ENCODE measurements around the gene CGNL1.

CGNL1 gene

GRCh38 chr15:57356636-57357035, 19.7 kb upstream of the CGNL1 start:
- DNase-seq, result no peak
- H3K4me3 ChIP-seq (ENCODE audit: low read depth in 1 of 2, low read length in 2 of 2), result no peak overlapping the region

GRCh38 chr15:57357799-57358198, 18.5 kb upstream of the CGNL1 start:
- Histone ChIP-seq H2AFZ (ENCODE audit: low read depth, low read length) (no peak overlapping the region), H3K4me2 (ENCODE audit: insufficient read depth, low read length) (no peak overlapping the region), H3K27ac (ENCODE audit: low read length) (no peak overlapping the region), H3K27me3 (ENCODE audit: insufficient read depth, low read length, poor library complexity) (peaks cover 6% of the 10 kb centered on the region), H3K79me2 (ENCODE audit: insufficient read depth, low read length) (no peaks in the 10 kb centered on the region), H3K9me3 (ENCODE audit: insufficient read depth, low read length, severe bottlenecking) (no peaks in the 10 kb centered on the region), H3K9ac (ENCODE audit: low read depth, low read length) (no peak overlapping the region), H3K36me3 (ENCODE audit: insufficient read depth, low read length) (no peaks in the 10 kb centered on the region), H3K4me3 (ENCODE audit: low read depth in 1 of 2, low read length in 2 of 2) (no peak overlapping the region), H4K20me1 (ENCODE audit: insufficient read depth, low read length) (no peaks in the 10 kb centered on the region), H3K4me1 (ENCODE audit: insufficient read depth, low read length) (no peaks in the 10 kb centered on the region)
- ATAC-seq (ENCODE audit: insufficient read depth, low read depth) (no peak), DNase-seq (no peak)
- no peak for TF ChIP-seq EZH2 (IDR thresholded peaks at IDR 0.05; ENCODE audit: borderline replicate concordance, low read depth, low read length, severe bottlenecking)
- no peak for TF ChIP-seq CTCF (IDR thresholded peaks at IDR 0.05; ENCODE audit: borderline replicate concordance, extremely low read depth, low read length, poor library complexity, severe bottlenecking)

More at GRCh38 chr15:57356636-57357035, 19.7 kb upstream of the CGNL1 start:
- Histone ChIP-seq H3K27ac (ENCODE audit: low read length) (no peak overlapping the region), H3K9me3 (ENCODE audit: insufficient read depth, low read length, severe bottlenecking) (no peaks in the 10 kb centered on the region), H2AFZ (ENCODE audit: low read depth, low read length) (no peak overlapping the region), H4K20me1 (ENCODE audit: insufficient read depth, low read length) (no peaks in the 10 kb centered on the region), H3K27me3 (ENCODE audit: insufficient read depth, low read length, poor library complexity) (peaks cover 6% of the 10 kb centered on the region), H3K4me2 (ENCODE audit: insufficient read depth, low read length) (no peak overlapping the region), H3K4me1 (ENCODE audit: insufficient read depth, low read length) (no peaks in the 10 kb centered on the region), H3K36me3 (ENCODE audit: insufficient read depth, low read length) (no peaks in the 10 kb centered on the region), H3K9ac (ENCODE audit: low read depth, low read length) (no peak overlapping the region), H3K79me2 (ENCODE audit: insufficient read depth, low read length) (no peaks in the 10 kb centered on the region)
- TF ChIP-seq EZH2 (IDR thresholded peaks at IDR 0.05; ENCODE audit: borderline replicate concordance, low read depth, low read length, severe bottlenecking), result no peak
- TF ChIP-seq CTCF (IDR thresholded peaks at IDR 0.05; ENCODE audit: borderline replicate concordance, extremely low read depth, low read length, poor library complexity, severe bottlenecking), result no peak
- no peak for ATAC-seq (ENCODE audit: insufficient read depth, low read depth)

- TF ChIP-seq CTCF (IDR thresholded peaks at IDR 0.05; ENCODE audit: borderline replicate concordance, extremely low read depth, low read length, poor library complexity, severe bottlenecking) (no peak), EZH2 (IDR thresholded peaks at IDR 0.05; ENCODE audit: borderline replicate concordance, low read depth, low read length, severe bottlenecking) (no peak)
- no peaks in the 10 kb centered on the region for H4K20me1 ChIP-seq (ENCODE audit: insufficient read depth, low read length)
- no peak for ATAC-seq (ENCODE audit: insufficient read depth, low read depth)
Measured at GRCh38 chr15:57358571-57358970, 17.7 kb upstream of the CGNL1 start.

GRCh38 chr15:57363661-57364060, 12.6 kb upstream of the CGNL1 start:
- Histone ChIP-seq H3K4me3 (ENCODE audit: low read depth in 1 of 2, low read length in 2 of 2) (no peak overlapping the region), H3K27ac (ENCODE audit: low read length) (no peak overlapping the region), H2AFZ (ENCODE audit: low read depth, low read length) (no peak overlapping the region), H3K9ac (ENCODE audit: low read depth, low read length) (no peak overlapping the region), H3K27me3 (ENCODE audit: insufficient read depth, low read length, poor library complexity) (no peaks in the 10 kb centered on the region), H4K20me1 (ENCODE audit: insufficient read depth, low read length) (no peaks in the 10 kb centered on the region), H3K79me2 (ENCODE audit: insufficient read depth, low read length) (no peaks in the 10 kb centered on the region), H3K4me2 (ENCODE audit: insufficient read depth, low read length) (no peak overlapping the region), H3K4me1 (ENCODE audit: insufficient read depth, low read length) (no peaks in the 10 kb centered on the region), H3K36me3 (ENCODE audit: insufficient read depth, low read length) (no peaks in the 10 kb centered on the region), H3K9me3 (ENCODE audit: insufficient read depth, low read length, severe bottlenecking) (no peaks in the 10 kb centered on the region)
- DNase-seq, result no peak
- ATAC-seq (ENCODE audit: insufficient read depth, low read depth), result no peak
- no peak for TF ChIP-seq EZH2 (IDR thresholded peaks at IDR 0.05; ENCODE audit: borderline replicate concordance, low read depth, low read length, severe bottlenecking)
- TF ChIP-seq CTCF (IDR thresholded peaks at IDR 0.05; ENCODE audit: borderline replicate concordance, extremely low read depth, low read length, poor library complexity, severe bottlenecking), result no peak

More at GRCh38 chr15:57358571-57358970, 17.7 kb upstream of the CGNL1 start:
- Histone ChIP-seq H3K79me2 (ENCODE audit: insufficient read depth, low read length) (no peaks in the 10 kb centered on the region), H3K27me3 (ENCODE audit: insufficient read depth, low read length, poor library complexity) (peaks cover 6% of the 10 kb centered on the region), H3K4me2 (ENCODE audit: insufficient read depth, low read length) (no peak overlapping the region), H3K9ac (ENCODE audit: low read depth, low read length) (no peak overlapping the region), H2AFZ (ENCODE audit: low read depth, low read length) (no peak overlapping the region), H3K27ac (ENCODE audit: low read length) (no peak overlapping the region), H3K9me3 (ENCODE audit: insufficient read depth, low read length, severe bottlenecking) (no peaks in the 10 kb centered on the region), H3K4me1 (ENCODE audit: insufficient read depth, low read length) (no peaks in the 10 kb centered on the region), H3K36me3 (ENCODE audit: insufficient read depth, low read length) (no peaks in the 10 kb centered on the region), H3K4me3 (ENCODE audit: low read depth in 1 of 2, low read length in 2 of 2) (no peak overlapping the region)
- no peak for DNase-seq

All from DND-41 (cell line).